Vagina (tissue), 2 donors: Measurements from ENCODE around the gene C12orf56.
A peak's percentile ranks its signal among the peaks of the same experiment; 100 is the strongest.

Experiments used
- CTCF ChIP-seq, 3 experiments: fragments of 450-650 bp in 2 of 3; fragments of 200-600 bp in 1 of 3; sonication (generic) in 1 of 3; IDR thresholded peaks; one replicate each; pipeline ENCODE4 v1.5.1; 2017 to 2019; ENCODE audit warnings: antibody characterized with exemption in 3 of 3, mild to moderate bottlenecking in 2 of 3, moderate library complexity in 2 of 3
- POLR2A ChIP-seq, 2 donors: fragments of 450-650 bp; IDR thresholded peaks; one replicate each; pipeline ENCODE4 v1.6.1; 2017; ENCODE audit warnings: antibody characterized with exemption in 2 of 2, mild to moderate bottlenecking in 2 of 2, moderate library complexity in 2 of 2
- POLR2AphosphoS5 ChIP-seq, 2 donors: sonication (generic); formaldehyde crosslinking; IDR thresholded peaks; one replicate each; pipeline ENCODE4 v1.9.0; 2017; ENCODE audit warnings: antibody characterized with exemption in 2 of 2, mild to moderate bottlenecking in 2 of 2, low read depth in 1 of 2; ENCODE audit not compliant: insufficient read depth in 1 of 2

DNA sequence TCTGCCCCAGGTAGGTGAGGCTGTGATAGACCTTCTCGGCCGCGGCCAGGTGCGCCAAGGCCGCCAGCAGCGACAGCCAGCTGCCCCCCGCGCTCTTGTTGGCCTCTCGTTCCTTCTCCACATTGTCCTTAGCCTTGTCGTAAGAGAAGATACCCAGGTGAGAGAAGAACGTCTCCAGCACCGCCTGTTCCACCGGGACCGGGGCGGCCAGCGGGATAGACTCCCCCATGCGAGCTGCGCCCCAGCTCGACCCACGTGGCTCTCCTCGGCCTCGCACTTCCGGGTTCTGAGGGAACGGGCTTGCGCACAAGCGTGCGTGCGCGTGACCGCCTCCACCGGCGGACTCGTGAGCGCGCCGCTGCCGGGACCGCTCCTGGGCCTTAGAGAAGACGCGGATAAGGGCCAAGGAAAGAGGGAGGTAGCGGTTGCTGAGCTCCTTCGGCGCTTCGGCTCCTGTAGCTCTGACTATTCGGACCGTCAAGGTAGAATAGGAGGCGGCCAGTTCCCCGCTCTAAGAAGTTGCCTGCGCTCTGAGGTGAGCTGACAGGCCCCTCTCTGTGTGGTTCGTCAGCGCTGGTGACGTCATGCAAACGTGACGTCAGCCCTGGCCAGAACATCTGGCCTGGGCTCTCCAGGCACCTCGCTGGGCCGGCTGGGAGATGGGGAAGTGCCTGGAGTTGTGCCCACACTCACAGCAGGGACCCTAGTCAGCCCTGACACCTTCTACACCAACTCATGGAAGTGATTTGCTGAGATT, 168.4 kb downstream of the C12orf56 start, which contains the start of gene KICS2:
- TF ChIP-seq CTCF (IDR thresholded peaks at IDR 0.05) (no peak), POLR2A (IDR thresholded peaks at IDR 0.05) (peak in 1 of 2 donors; percentile 75), POLR2AphosphoS5 (IDR thresholded peaks at IDR 0.05; ENCODE audit: insufficient read depth in 1 of 2, low read depth in 1 of 2) (peak; percentile 70 to 96)
